HK-2 (cell line): ENCODE results near the gene AIM2.
"Not testable (repeated sequence)": the region's sequence is repeated elsewhere in the genome, so short reads cannot be mapped to it uniquely, and the experiment has no call there.

Source experiments
- DNase-seq: peaks from one replicate; pipeline ENCODE4 v3.0.0-alpha.2; 2018; ENCODE audit not compliant: unreplicated experiment

AIM2 gene

DNA sequence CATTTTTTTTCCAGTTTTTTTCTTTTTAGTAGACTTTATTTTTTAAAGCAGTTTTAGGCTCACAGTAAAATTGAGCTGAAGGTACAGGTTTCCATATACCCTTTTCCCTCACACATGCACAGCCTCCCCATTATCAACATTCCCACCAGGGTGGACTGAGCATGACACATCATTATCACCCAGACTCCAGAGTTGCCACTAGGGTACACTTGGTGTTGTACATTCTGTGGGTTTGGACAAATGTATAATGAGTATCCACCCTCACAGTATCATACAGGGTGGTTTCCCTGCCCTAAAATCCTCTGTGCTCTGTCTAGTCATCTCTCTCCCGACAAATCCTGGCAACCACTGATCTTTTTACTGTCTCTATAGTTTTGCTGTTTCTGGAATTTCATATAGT, 3.0 kb upstream of the AIM2 start:
- DNase-seq = no peak

DNA sequence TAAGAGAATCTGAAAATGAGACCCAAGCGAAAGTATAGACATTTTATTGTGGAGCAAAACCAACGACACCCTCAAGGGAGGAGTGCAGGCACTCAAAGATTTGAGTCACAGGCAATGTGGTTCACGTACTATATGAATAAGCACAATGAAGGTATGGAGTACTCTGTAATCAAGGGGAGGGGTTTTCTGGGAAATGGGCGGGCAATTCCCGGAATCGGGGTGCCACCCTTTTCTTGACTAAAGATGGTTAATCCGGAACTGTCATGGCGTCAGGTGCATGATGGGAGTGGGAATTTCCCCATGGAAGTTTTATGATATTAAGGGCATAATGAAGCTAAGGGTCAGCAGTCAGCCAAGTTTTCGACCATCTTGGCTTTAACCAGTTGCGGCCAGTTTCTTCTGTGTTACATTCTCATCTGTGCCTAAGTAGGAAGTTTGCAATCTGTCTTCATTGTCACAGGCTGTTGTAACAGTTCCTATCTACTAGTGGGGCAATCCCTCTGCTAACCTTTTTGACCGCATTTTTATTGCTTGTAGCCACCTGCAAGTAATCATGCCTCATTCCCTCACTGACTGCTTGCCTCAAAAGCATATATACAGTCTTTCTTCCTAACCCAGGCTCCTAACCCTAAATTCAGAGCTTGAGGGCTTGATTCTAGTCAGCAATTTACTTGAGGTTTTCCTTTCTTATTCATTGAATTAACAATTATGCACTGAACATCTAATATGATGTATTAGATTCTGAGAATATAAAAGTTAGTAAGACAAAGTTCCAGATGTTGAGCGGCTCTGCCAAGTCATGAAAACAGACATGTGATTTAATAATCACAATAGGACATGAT, 775 bp upstream of the AIM2 start:
- DNase-seq = no peak

DNA sequence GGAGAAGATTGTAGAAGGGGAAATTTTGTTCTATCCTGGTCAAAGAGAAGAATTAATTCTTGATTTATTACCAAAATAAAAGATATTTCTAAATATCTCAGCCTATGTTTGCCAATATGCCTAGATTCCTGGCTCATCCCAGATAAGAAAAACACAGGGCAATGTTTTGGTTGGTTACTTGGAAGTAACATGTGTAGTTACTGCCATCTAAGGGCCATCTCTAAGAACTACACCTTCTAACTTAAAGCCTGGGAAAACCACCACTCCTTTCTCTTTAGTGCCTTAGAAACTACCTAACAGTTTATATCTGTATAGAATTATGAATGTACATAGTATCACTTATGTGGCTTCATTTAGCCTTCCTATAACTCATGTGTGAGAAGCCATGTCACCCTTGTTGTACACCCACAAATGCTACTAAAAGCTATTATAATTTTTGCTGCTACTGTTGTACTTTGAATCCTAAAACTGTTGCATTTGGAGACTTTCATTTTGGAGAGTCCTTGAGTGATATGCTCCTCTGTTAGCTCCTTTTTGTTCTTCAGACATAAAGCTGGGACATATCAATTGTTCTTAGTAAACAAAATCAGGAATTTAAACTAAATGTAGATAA, 4.5 kb downstream of the AIM2 start:
- no peak for DNase-seq

DNA sequence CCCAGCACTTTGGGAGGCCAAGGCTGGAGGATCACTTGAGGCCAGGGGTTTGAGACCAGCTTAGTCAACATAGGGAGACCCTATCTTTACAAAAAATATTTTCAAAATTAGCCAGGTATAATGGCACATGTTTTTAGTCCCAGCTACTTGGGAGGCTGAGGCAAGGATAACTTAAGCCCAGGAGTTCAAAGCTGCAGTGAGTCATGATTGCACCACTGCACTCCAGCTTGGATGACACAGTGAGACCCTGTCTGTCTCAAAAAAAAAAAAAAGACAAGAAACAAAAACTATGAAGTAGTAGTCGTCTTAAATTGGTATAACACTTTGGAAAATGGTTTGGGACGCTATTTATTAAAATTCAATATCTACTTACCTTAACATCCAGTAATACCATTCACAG, 7.7 kb downstream of the AIM2 start:
- DNase-seq = no peak

DNA sequence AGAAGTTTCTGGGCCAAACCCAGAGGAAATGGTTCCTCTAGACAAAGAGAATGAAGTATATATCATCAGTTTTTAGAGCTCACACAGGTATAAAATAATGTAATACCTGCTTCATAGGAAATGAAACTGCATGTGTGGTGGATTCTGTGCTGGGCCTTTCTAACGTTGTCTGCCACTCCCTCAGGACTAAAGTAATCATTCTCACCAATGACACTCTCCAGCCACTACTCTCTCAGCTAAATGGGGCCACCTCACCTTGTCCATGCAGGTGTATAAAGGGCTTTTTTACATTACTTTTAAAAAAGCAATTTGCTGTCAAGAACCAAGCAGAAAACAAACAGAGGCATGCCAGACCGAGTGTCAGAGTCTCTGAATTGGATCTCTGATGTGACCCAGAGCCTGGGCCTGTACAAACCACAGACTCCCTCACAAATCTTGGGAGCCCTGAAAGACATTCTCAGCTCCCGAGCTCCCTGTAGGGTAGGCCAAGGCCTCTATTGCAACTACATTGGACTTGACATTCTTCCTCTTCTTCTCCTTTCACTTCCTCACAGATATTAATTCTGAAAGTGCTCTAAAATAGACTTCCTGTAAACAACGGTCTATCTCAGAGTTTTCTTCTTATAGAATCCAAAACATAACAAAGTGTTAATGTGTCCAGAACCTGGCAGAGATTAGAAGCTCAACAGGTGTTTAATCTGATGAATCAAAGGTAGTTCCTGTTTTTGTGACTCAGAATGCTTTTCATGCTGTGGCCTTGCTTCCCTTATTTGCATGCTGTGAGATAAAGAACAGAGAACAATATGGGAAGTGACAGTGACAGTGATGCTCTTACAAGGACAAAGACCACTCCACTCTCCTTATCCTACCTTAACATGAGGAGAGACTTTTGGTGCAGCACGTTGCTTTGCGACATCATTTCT, 8.6 kb downstream of the AIM2 start:
- no peak for DNase-seq

DNA sequence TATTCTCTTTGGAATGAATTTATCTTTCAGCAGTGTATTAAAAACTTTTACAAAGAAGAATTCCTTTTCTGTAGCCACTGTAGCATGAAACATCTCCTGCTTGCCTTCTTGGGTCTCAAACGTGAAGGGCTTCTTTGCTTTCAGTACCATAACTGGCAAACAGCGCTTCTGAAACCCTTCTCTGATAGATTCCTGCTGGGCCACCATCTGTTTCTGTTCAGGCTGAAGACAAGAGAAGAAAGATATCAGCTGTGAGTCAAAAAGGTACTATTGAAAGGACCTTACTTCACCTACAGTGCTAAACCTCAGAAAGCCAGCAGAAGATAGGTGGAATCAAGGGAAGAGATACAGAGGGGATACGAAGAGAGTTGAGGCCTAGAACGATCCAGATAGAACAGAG, 10.5 kb downstream of the AIM2 start:
- no peak for DNase-seq

DNA sequence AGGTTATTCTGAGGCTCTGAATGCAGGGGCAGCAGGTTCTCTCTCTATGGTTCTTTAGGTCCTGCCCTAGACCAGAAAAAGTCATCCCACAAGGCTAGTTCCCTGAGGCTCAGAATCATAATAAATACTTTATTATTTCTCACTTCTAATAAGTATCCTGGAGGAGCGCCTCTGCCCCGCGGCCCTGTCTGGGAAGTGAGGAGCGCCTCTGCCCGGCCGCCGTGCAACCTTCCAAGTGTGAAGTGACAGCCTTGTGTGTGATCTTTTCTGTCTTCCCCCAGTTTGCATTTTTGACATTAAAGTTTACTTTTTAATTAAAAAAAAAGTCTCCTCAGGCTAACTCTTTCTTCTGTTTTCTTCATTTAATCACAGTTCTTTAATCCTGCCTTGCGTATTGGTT, 11.5 kb downstream of the AIM2 start:
- DNase-seq = no peak

DNA sequence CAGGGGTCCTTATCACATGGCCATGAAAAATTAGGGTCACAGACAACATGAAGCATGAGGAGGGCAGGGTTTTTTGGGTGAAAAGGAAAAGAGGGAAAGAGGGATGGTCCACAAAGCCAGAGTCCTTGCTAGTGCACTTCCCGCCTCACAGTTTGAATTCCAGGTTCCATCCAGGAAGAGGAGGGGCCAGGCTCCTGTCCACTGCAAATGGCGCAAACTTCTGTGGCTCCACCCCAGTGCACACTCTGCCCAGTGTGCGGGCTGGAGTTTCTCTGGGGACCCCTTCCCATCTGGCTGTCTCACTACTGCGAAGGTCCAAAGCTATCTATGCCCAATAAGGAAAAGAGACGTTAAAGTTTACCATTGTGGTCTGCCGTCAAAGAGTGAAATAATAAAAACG, 17.8 kb downstream of the AIM2 start:
- DNase-seq = no peak

DNA sequence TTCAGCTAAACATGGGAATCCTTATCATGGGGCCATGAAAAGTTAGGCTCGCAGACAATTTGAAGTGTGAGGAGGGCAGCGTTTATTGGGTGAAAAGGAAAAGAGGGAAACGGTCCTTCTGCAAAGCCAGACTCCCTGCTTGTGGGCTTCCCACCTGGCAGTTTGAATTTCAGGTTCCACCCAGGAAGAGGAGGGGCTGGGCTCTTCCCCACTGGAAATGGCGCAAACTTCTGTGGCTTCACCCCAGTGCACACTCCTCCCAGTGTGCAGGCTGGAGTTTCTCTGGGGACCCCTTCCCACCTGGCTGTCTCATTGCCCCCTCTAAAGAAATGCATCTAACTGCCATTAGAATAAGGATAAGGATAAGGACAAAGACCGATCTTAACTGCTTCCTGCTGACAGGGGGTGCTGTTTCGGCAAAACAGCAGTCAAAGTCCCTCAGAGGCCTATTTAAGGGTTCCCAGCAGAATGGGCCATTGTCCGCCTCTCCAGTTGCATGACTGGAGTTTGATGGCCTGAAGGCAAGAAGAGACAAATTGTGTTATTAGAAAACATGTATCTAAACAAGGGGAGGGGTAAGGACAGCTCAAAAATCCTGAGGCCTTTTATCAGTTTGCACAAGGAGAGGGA, 20.4 kb downstream of the AIM2 start:
- DNase-seq = no peak

DNA sequence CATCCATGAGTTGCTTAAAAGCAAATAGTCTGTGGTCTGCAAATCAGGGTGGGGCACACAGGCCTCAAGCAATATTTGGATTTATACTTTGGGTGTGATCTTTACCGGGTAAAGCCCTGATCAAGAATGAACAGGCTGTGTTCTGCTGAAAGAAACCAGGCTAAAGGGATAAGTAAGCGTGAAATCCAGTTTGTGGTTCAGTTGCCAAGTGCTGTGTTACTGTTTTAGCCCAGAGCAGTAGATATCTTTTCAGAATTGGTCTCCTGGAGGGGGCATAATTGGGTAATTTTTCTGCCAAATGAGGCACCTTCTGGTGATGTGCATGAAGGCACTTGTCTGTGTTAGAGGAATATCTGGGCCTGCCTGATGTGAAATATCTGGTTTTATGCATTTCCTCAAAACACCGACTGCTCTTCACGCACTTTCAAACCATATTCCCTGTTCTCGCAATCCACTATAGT, 21.4 kb downstream of the AIM2 start:
- no peak for DNase-seq

DNA sequence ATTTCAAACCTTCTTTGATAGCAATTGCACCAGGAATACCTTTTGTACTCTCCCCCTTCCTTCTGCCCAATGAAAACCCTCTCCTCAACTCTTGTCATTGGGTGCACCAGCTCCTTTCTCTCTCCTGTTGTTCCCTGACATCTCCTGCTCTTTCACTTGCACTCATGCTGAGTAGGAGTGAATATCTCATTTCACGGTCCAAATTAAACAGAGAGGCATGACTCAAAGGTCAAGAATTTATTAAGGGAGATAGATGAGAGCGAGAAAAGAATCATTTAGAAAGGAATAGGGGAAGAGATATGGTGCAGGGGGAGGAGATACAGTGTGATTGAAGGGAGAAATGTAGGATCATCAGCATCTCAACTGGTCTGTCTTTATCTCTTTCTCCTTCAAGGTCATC, 22.1 kb downstream of the AIM2 start:
- DNase-seq = no peak

DNA sequence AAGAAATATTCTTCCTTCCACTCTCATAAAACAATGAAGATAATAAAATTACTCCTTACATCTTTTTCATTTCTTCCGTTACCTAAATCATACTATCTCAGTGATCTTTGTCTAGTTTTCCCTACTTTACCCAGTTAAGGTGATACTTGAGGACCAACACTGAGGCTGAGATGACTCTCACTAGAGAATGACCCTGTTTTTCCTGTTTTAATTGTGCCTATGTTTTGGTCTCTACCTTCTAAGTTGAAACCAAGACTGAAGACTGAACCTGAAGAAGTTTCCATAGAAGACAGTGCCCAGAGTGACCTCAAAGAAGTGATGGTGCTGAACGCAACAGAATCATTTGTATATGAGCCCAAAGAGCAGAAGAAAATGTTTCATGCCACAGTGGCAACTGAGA, 25.1 kb downstream of the AIM2 start:
- no peak for DNase-seq

DNA sequence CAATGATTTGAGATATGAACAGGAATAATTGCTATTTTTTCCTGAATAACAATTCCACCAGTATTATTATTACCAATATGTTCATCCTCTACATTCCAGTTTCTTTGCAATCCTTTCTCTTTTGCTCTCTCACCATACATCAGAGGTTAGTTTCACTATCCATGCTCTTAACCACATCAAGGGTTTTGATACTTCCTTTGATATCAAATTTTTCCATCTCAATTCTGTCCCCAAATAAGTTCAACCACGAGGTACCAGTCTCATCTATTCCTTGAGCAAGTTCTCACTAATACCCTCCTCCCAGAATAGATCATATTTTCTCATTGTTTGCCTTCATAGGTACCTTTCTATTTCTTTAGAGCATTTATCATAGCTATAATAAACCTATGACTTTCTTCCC, 30.1 kb downstream of the AIM2 start:
- not testable (repeated sequence) for DNase-seq

DNA sequence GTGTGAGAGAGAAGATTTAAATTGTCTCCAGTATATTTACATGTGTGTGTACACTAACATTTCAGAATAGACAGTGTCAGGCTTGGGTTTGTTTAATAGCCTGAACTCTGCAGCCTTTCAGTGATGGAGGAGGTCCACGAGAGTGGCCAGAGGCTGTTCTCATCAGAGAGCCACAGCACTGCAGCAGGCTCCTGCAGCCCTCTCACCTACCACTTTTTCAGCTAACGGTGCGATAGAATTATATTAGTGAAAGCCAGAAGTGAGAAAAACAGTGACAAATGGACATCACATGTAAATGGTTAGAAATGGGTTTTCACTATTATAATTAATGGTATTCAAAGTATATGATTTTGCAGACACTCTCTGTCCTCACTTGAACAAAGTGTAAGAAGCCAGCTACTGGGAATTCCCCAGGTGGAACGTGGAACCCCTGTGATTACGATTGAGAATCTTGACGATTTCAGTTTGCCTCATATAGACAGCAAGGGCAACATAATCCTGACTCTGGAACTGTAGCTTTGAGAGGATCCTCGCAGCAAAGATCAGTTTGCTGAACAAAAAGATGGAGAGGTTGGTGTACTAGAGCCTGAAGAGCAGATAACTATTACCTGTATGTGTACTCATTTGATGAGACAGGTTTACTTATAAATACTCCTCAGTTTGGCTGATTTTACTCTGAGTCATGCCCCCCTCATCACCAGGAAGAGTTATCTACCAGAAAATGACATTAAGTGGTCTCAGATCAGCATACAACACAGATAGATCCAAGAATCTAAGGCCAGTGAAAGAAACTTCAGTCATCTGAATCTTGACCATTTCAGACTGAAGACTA, 35.5 kb downstream of the AIM2 start:
- DNase-seq = no peak

DNA sequence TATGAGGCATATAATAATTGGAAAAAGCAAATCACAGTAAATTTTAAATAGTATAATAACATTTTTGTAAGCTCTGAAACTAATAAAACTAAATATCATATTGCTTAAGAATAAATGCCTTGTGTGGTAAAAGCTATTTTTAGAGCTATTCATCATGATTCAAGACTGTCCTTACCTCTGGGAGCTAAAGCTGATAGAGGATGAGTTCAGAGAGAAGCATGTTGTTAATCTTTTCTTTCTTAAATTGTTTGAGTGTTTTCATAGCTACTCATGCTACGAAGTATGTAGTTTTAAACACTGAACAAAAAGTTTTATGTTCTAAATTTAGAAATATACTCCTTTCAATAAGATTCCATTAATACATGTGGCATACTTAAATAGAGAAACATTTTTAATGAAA, 36.4 kb downstream of the AIM2 start:
- DNase-seq = no peak

DNA sequence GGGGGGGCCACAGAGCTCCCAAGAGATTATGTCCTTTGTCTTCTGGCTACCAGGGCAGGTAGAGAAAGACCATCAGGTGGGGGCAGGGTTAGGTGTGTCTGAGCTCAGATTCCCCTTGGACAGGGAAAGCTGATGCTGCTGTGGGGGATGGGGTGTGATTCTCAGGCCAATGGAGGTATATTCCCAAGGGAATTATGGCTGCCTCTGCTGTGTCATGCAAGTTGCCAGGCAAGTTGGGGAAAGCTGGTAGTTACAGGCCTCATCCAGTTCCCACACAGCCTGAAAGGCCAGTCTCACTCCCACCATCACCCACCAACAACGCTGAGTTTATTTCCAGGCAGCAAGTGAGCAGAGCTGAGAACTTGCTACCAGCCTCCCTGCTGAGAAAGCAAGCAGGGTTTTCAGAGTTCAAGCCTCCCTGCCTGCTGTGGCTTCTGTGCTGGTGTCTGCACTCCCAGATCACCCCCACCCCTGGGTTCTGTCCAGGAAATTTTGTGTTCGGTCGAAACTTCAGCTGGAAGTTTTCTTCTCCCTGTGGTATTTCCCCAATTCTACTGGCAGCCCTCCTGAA, 45.6 kb downstream of the AIM2 start:
- DNase-seq = no peak

DNA sequence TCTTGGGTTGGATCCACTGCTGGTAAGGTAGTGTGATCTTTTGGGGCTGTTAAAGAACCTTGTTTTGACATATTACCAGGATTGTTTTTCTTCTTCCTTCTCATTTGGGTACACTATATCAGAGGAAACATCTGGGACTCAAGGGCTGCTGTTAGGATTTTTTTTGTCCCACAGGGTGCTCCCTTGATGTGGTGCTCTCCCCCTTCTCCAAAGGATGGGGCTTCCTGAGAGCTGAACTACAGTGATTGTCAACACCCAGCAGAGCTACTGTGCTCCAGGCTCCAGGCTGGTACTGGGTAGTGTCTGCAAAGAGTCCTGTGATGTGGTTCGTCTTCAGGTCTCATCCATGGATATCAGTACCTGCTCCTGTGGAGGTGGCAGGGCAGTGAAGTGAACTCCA, 46.3 kb downstream of the AIM2 start:
- DNase-seq = no peak

DNA sequence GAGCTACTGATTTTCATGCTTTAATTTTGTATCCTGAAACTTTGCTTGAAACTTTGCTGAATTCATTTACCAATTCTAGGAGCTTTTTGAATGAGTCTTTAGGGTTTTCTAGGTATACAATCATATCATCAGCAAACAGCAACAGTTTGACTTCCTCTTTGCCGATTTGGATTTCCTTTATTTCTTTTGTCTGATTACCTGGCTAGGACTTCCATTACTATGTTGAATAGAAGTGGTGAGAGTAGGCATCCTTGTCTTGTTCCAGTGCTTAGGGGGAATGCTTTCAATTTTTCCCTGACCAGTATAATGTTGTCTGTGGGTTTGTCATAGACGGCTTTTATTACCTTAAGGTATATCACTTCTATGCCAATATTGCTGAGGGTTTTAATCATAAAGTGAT, 49.7 kb downstream of the AIM2 start:
- DNase-seq = not testable (repeated sequence)

DNA sequence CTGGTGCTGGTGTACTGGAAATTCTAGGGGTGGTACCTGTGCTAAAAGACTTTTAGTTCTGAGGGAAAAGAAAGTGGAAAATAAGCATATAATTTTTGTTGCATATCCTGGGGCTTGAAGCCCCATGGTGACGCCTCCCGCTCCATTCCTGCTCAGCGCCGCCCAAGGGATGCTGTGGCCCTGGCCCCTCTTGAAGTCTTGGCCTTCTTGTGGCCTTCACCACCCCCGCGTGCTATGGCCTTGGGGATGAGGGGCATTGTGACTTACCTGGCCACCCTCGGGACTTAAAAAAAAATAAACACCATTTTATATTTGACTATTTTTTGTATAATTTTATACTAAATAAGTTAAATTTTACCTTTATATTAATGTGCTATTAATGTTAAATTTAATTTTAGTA, 51.5 kb downstream of the AIM2 start:
- DNase-seq = no peak

DNA sequence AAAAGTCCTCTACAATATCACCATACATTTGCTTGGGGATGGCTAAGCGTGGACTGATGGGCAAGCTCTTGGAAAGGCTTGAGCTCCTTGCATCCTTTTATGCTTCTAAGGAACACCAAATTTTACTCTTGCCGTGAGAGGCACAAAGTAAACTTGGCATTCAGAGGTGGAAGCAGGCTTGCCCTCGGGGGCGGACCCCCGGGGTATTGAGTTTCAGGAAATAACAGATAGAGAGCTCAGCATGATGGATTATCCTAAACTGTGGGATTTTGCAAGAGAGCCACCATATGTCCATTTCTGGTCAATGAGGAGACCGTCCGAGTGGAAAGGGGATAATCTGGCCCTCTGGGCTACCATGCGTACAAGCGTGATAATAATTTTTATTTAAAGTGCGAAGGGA, 52.8 kb downstream of the AIM2 start:
- no peak for DNase-seq

DNA sequence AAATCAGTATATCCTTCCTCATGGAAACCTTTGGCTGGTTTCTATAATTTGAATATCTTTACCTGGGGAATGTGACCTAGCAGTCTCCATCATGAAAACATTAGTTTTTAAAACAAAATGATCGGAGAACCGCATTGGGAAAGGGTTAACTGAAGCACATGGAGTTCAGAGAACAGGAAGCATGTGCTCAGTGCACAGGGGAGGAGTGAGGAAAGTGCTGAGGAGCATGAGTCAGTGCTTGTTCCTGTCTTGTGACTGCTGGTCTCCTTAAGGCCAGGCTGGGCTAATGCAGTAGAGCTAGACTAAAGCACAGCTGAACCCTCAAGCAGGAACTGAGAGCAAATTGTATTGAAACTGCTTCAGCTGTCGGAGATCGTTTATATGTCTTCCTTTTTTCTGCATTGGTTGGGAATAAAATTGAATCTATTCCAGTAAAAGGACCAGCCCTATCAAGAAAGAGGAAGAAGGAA, 61.1 kb downstream of the AIM2 start:
- peak; percentile 67 for DNase-seq
